HG03066 (cell line): ENCODE data around the gene CYTH4.

Experiments
- ATAC-seq: cut with Tn5 transposase; IDR thresholded peaks from one replicate; pipeline ENCODE4 v1.9.1; 2021; ENCODE audit warnings: low read depth; ENCODE audit not compliant: unreplicated experiment

Gene CYTH4

GRCh38 chr22:37267661-37268413 is 14.5 kb upstream of the CYTH4 start:
- no peak for ATAC-seq

DNA sequence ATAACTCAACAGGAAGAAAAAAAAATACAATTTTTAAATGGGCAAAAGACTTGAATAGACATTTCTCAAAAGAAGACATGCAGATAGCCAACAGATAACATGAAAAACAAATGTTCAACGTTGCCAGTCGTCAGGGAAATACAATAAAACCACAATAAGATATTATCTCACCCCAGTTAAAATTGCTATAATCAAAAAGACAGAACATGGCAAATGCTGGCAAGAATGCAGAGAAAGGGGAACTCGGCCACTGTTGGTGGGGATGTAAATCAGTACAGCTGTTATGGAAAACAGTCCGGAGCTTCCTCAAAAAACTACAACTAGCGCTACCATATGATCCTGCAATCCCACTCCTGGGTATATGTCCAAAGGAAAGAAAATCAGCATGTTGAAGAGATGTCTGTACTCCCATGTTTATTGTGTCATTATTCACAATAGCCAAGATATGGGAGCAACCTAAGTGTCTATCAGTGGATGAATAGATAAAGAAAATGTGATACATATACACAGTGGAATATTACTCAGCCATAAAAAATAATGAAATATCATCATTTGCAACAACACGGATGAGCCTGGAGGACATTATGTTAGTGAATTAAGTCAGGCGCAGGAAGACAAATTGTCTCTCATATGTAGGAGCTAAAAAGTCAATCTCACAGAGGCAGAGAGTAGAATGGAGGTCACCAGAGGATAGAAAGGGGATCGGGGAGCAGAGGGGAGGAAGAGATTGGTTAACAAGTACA is 12.2 kb upstream of the CYTH4 start:
- ATAC-seq = no peak

- no peak for ATAC-seq
Measured at GRCh38 chr22:37270928-37271650, 11.2 kb upstream of the CYTH4 start.

- no peak for ATAC-seq
Measured at GRCh38 chr22:37273126-37273845, 9.0 kb upstream of the CYTH4 start.

- no peak for ATAC-seq
Measured at GRCh38 chr22:37273846-37274225, 8.5 kb upstream of the CYTH4 start.

DNA sequence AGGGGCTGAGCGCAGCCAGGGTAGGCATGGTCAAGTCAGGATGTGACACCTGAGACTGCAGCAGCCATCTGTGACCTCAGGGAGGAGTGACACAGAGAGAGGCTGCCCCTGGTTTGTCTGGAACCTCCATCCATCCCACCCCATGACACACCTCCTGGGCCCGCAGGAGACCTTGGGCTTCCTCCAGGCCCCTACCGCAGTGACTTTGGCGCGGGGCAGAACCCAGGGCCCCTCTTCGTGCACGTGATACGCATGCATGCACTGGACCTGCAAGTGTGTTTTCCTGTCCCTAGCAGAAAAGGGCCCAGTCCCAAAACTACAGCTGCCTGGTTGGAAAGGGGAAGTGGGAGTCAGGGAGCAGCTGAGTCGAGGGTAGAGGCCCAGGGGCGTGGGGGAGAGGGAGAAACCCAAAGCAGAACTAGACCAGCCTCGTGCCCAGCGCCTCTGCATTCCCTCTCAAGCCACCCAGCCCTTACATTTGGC is 7.9 kb upstream of the CYTH4 start:
- no peak for ATAC-seq

- ATAC-seq = no peak
Measured at GRCh38 chr22:37275134-37275533, 7.2 kb upstream of the CYTH4 start.

- ATAC-seq = no peak
Measured at GRCh38 chr22:37275622-37276021, 6.7 kb upstream of the CYTH4 start.

DNA sequence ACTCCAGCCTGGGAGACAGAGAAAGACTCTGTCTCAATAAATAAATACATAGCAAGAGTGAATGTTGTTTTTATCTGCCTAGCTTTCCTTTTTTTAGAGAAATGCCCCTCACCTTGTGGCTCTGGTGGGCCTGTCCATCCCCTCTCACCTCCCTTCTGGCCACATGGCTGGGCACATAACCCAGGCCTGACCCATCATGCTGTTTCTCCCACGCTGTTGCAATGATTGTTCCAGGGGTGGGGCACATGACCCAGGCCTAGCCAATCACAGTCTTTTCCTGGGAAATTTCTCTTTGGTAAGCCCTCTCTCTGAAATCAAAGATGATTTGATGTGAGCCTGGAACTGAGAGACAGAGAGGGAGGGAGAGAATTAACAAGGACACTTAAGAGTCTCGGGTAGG is 5.5 kb upstream of the CYTH4 start:
- ATAC-seq = no peak

GRCh38 chr22:37277384-37277783 is 4.9 kb upstream of the CYTH4 start:
- no peak for ATAC-seq

GRCh38 chr22:37278261-37278660 is 4.0 kb upstream of the CYTH4 start:
- ATAC-seq = no peak

DNA sequence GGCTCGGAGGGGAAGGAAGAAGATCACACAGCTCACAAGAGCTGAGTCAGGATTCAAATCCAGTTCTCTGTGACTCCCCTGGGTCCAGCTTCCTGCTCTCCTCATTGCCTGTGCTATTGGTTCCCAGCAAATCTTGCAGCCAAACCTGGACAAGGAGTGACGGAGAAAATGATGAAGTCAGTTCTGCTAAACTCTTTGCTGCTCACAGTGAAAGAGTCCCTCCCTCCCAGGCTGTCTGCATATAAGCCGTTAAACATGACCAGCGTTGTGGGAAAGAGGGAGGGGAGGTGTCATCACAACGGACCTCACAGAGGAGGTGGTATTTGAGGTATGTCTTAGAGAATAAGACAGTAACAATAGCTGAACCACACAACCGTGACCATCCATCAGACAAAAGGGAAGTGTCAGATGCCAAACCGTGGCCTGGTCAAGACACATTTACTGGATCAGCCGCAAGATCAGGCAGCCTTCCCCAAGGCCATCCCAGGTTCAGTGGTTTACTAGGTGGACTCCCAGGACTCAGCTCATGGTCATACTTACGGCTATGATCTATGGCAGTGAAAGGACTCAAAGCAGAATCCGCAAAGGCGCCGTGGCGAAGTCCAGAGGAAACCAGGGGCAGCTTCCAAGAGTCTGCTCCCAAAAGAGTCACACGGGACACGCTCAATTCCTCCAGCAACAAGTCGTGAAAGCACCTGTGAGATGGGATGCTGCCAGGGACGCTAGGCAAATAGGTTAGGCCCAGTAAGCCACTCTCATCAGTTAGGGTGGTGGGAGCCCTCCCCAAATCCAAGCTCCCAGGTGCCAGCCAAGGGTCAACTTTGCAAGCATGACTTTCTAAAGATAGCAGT is 2.8 kb upstream of the CYTH4 start:
- ATAC-seq = no peak

- no peak for ATAC-seq
Measured at GRCh38 chr22:37280718-37281117, 1.6 kb upstream of the CYTH4 start.

DNA sequence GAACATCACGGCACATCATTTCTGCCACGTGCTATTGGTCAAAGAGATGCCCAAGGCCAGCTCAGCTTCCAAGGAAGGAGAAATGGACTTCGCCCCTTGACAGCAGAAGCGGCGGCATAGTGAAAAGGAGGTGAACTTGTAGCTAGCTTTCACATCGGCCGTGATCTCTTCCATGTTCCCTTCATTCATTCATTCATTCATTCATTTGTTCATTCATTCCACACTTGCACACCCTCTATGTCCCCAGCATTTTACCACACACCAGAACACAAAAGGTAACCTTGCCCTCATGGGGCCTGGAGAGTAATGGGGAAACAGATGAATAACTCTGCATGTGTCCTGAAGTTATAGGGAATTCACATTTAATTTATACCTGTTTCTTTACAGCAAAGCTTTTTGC is 1.1 kb upstream of the CYTH4 start:
- no peak for ATAC-seq

GRCh38 chr22:37281646-37282384 is 493 bp upstream of the CYTH4 start:
- ATAC-seq = no peak

DNA sequence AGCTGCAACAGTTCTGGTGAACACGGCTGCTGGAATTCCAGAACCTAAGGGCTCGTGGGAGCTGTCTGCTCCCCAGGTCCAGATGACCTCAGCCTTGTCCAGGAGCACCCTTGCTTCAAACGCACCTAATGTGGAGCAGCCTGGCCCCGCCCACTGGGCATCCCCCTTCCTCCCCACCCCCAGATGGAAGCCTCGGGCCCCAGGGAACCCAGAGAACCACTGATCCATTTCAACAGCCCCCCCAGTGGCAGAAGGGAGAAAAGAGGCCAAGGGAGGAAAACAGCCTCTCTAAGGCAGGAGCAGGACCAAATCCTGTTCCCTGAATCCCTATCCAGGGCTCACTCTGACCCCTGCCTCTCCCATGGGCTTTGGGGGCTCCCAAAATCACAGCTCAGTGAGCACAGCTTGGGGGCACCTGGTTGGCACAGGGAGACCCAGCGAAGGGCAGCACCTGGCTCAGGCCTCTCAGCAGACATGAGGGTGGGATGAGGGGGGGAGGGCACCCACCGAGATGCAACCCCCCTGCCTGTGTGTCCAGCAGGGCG is 1.2 kb downstream of the CYTH4 start:
- no peak for ATAC-seq

- ATAC-seq = no peak
Measured at GRCh38 chr22:37284126-37284804, 2.0 kb downstream of the CYTH4 start.

DNA sequence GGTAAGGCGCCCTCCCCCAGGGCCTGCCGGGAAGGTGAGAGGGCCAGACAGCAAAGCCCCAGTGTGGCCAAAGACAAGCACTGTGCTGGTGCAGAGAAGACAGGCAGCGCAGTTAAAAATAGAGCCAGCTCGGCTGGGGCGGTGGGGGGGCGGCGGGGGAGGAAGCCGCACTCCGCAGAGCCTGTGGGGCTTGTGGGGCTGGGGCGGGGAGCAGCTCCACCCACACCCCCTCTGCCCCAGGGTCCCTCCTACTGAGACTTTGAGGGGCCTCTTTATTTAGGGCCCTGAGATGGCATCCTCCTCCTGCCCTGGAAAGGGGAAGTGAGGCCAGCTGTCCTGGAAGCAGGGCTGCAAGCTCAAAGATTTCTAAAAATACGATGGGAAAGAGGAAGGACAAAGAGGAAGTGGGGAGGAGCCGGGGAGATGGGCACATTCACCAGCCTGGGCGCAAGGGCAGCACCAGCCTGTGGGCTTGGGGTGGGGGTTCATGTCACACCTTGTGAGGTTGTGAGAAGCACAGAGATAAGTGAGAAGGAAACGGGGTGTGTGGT is 2.6 kb downstream of the CYTH4 start:
- ATAC-seq = no peak
